AG09319 (cell line): ENCODE measurements around the gene TUSC7.

Experiments
- DNase-seq: peaks from one replicate; pipeline ENCODE4 v3.0.0-alpha.2; 2010; ENCODE audit warnings: low read depth; ENCODE audit errors: extremely low read depth
- TF ChIP-seq, protein P1 (sequence below): IDR thresholded peaks from 2 replicates; pipeline ENCODE4 v1.5.1; 2011; ENCODE audit warnings: low read depth, mild to moderate bottlenecking, inconsistent platforms, low read length, moderate library complexity

TUSC7 gene

DNA sequence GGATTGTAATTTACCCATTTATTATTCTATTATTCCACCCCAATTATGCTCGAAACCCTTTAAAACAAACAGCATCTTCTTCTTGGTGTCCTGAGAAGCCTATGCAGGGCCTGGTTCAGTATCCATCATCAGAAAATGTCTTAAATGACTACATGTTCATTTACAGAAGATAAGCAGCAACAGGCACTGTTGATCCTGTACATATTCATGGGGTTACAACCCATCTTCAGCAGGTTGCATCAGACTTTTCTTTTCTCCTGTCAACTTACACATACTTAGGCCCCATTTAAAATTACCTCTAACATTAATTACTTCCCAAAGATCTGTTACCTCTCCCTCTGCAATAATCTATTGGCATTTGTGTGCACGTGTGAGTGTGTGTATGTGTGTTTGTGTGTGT, 18.9 kb downstream of the TUSC7 start:
- DNase-seq, result no peak
- TF ChIP-seq, protein P1, sequence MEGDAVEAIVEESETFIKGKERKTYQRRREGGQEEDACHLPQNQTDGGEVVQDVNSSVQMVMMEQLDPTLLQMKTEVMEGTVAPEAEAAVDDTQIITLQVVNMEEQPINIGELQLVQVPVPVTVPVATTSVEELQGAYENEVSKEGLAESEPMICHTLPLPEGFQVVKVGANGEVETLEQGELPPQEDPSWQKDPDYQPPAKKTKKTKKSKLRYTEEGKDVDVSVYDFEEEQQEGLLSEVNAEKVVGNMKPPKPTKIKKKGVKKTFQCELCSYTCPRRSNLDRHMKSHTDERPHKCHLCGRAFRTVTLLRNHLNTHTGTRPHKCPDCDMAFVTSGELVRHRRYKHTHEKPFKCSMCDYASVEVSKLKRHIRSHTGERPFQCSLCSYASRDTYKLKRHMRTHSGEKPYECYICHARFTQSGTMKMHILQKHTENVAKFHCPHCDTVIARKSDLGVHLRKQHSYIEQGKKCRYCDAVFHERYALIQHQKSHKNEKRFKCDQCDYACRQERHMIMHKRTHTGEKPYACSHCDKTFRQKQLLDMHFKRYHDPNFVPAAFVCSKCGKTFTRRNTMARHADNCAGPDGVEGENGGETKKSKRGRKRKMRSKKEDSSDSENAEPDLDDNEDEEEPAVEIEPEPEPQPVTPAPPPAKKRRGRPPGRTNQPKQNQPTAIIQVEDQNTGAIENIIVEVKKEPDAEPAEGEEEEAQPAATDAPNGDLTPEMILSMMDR, result no peak

DNA sequence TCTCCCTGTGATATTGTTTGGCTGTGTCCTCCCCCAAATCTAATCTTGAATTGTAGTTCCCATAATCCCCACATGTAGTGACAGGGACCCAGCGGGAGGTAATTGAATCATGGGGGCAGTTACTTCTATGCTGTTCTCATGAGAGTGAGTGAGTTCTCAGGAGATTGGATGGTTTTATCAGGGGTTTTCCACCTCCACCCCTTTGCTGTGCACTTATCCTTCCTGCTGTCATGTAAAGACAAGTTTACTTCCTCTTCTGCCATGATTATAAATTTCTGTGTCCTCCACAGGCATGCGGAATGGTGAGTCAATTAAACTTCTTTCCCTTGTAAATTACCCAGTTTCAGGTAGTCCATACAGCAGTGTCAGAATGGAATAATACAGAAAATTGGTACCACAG, 24.7 kb downstream of the TUSC7 start:
- TF ChIP-seq, protein P1, result no peak
- DNase-seq, result no peak

DNA sequence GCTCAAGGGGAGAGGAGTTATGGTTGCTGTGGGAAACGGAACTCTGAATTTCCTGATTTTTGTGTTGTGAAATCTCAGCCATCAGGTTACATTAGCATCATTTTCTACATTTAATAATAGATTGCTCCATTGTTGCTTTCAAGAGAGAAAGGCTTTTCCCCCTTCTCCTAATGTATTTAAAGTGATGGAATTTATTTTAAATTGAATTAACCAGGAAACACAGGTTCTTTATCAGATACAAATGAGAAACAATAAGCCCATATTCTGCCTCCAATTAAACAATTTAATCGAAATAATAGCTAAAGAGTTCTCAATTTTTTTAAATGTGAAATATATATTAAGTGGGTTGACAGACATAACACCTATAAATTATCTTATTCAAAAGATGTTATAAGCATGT, 30.1 kb downstream of the TUSC7 start:
- DNase-seq, result no peak
- TF ChIP-seq, protein P1, result no peak

DNA sequence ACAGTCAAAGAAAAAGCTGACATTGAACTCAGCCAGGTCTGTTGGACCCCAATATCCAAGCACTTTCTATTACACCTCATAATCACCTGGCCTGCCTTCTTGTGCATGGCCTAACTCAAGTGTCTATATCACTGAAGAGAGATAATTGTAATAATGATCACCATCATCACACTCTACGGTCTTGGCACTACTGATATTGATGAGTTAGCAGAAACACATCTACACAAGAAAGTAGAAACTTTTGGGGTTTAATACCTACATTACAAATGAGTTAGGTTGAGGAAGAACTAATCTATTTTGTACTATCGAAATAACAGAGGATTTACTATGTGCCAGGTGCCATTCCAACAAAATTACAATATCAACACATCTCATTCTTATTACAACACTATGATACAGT, 30.7 kb downstream of the TUSC7 start:
- no peak for DNase-seq
- TF ChIP-seq, protein P1, result no peak

DNA sequence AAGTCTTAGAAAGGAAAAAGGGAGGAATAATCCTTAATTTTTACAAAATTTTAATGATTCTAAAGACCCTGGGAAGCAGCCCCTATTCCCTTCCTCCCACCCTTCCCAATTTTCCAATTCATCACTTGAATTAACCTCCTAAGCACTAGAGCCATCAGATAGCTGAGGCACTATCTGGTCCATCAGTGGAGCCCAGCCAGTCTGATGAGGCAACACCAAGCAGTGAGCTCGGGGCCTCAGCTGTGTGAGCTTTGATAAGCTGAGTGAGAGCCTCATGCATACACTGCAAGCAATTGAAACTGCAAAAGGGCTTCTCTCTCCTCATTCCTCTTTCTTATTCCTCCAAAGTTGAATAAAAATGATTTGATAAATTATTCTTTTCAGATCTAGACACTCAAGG, 31.9 kb downstream of the TUSC7 start:
- DNase-seq, result no peak
- TF ChIP-seq, protein P1, result no peak

DNA sequence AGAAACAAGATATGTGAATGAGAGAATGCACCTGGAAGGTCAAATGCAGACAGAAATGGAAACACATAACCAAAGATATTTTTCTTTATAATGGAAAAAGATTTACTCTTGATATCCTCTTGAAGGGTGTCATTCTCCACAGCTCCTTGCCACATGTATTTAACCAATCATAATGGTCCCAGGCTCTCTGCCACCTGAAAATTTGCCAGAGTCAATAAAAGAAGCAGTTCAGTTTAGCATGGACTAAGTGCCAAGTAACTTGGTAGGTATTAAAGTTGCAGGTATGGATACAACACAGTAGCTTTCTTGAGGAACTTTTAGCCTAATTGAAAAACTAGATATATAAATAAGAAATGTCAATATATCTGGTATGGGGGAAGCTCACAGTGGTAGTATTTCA, 33.5 kb downstream of the TUSC7 start:
- TF ChIP-seq, protein P1, result no peak
- DNase-seq, result no peak

DNA sequence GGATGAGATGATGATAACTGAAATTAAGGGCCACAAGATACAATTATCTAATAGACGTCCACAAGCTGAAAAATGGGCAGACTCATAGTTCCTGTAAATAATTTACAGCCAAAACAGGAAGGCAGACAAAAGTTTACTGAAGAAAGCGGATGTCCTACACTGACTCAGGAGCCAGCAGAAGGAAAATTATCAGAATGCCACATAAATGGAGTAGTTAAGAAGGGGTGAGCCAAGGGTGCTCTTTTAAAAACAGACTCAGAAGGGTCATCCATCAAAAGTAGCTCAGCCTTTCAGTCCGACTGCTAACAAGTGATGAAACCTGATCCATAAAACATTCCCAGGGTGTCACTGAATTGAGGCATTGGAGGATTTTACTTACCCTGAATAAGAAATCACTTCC, 39.8 kb downstream of the TUSC7 start:
- no peak for DNase-seq
- TF ChIP-seq, protein P1, result no peak
